ENCODE data around the gene TOLLIP.

DNA sequence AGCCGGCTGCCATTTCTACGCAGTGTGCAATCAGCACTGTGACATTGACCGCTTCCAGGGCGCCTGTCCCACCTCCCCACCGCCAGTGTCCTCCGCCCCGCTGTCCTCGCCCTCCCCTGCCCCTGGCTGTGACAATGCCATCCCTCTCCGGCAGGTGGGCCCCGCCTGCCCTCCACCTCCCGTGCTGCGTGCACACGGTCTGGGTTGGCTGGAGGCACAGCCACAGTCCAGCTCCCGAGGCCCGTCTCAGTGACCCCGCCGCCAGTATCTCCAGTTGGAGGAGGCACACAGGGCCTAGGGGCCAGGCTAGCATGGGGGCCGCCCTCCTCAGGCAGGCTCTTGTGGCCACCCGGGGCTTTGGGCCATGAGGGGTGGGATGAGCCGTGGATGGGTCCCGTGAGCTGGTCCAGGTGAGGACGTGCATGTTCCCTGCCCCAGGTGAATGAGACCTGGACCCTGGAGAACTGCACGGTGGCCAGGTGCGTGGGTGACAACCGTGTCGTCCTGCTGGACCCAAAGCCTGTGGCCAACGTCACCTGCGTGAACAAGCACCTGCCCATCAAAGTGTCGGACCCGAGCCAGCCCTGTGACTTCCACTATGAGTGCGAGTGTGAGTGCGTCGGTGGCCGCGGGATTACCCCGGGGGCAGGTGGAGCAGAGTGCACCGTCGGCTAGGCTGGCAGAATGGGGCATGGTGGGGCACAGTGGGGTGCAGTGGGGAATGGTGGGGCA lies 56.9 kb downstream of the TOLLIP start:
- no peak for TF ChIP-seq CHD1 (IDR thresholded peaks at IDR 0.05; ENCODE audit: low read depth, low read length)
- TF ChIP-seq, protein P1, sequence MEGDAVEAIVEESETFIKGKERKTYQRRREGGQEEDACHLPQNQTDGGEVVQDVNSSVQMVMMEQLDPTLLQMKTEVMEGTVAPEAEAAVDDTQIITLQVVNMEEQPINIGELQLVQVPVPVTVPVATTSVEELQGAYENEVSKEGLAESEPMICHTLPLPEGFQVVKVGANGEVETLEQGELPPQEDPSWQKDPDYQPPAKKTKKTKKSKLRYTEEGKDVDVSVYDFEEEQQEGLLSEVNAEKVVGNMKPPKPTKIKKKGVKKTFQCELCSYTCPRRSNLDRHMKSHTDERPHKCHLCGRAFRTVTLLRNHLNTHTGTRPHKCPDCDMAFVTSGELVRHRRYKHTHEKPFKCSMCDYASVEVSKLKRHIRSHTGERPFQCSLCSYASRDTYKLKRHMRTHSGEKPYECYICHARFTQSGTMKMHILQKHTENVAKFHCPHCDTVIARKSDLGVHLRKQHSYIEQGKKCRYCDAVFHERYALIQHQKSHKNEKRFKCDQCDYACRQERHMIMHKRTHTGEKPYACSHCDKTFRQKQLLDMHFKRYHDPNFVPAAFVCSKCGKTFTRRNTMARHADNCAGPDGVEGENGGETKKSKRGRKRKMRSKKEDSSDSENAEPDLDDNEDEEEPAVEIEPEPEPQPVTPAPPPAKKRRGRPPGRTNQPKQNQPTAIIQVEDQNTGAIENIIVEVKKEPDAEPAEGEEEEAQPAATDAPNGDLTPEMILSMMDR (conservative IDR thresholded peaks at IDR 0.05; ENCODE audit: low read depth, low read length) = no peak

Data from IMR-90 (cell line).